Measurements from ENCODE around the gene MCF2L.
"Not testable (repeated sequence)": the region's sequence is repeated elsewhere in the genome, so short reads cannot be mapped to it uniquely, and the experiment has no call there.

MCF2L gene

DNA sequence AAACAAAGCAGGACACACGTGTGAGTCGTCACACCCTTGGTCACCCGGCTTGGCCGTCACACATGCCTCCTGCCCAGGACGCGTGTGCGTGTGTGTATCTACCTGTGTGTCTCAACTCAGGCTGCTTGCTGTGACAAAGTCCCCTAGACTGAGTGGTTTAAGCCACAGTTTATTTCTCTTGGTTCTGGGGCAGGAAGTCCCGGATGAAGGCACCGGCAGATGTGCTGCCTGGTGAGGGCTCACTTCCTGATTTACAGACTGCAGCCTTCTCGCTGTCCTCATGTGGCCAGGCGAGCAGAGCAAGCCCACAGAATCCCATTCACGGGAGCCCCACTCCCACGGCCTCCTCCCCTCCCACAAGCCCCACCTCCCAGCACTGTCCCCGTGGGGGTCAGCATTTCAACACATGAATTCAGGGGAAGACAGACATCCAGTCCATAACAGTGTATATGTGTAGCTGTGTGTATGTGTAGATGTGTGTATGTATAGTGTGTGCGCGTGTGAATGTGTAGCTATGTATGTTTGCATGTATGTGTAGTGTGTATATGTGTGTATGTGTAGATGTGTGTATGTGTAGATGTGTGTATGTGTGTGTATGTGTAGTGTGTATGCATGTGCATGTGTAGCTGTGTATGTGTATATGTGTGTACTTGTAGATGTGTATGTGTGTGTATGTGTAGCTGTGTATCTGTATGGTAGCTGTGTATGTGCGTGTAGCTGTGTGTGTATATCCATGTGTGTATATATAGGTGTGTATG, 51.5 kb downstream of the MCF2L start:
- no peak for DNase-seq

DNA sequence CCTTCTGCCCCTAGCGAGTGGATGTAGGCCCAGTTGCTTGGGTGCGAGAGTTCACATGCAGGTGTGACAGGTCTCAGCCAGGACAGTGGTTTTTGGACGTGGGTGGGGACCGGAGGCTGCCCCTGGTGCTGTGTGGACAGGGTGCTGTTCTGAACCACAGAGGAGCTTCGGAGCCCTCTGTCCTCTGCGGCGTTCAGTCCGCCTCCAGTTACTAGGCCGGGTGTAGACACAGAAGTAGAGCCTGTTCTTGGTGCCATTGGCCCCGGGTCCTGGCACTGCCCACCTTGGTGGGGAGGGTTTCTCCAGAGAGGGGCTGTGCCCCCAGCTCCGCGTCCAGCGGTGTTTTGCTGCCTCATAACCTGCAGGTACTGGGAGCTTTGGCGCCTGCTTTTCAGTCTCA, 52.4 kb downstream of the MCF2L start:
- DNase-seq = no peak

DNA sequence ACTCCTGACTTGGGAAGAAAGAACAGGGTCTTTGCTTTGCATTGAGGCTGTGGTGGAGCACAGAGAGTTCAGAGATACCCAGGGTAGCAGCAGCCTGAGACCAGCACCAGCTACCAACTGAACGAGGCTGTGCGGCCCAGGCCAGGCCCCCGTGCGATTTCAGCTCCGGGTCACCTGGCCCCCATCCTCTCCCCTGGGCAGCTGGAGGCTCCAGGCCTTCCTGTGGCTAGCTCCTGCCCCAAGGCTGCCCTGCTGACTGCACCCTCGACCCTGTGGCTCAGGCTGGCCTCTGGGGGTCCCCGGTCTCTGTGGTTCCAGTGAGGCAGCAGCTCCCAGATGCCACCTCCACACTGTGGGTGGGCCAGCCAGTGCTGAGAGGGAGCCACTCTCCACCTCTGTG, 52.8 kb downstream of the MCF2L start:
- no peak for DNase-seq

DNA sequence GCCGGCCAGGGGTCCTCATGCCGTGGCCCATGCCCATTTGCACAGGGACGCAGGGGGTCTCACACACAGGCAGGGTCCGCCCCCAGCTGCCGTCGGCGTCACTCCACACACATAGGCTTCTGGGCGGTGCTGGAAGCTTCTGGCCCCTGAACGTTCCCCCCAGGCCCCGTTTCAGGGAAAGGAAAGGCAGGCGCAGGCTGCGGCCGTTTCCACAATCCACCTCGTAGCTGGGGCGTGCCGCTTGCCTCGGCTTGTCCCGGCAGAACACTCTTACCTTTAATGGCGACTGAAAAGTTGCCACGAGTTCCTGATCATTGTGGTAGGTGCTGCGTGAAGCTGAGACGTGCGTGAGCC, 53.4 kb downstream of the MCF2L start:
- DNase-seq = no peak

DNA sequence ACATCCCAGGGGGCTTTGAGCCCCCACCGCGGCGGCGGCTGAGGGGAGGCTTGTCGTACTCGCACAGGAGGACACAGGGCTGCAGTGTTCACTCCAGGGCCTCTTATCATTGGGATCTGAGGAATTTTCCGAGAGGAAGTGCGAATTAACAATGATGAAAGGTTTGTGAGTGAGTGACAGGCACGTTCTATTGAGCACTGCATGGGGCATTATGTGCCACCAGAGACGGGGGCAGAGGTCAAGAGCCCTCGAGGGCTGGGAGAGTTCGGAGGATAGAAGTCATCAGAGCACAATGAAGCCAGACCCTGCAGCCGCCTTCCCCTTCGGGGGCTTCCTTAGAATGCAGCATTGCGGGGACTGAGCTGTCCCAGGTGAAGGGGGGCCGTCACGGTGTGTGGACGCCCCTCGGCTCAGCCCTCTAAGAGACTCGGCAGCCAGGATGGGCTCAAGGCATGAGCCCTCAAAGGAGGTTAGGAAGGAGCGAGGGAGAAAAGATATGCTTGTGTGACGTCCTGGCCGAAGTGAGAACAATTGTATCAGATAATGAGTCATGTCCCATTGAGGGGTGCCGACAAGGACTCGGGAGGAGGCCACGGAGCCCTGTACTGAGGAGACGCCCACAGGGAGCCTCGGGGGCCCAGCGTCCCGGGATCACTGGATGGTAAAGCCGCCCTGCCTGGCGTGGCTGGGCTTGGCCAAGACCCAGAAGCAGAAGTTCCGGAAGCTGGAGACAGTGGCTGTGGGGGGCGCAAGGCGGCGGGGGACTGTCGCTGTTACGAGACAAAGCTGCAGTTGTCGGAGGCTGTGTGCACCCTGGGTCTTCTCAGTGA, 53.9 kb downstream of the MCF2L start:
- no peak for DNase-seq

DNA sequence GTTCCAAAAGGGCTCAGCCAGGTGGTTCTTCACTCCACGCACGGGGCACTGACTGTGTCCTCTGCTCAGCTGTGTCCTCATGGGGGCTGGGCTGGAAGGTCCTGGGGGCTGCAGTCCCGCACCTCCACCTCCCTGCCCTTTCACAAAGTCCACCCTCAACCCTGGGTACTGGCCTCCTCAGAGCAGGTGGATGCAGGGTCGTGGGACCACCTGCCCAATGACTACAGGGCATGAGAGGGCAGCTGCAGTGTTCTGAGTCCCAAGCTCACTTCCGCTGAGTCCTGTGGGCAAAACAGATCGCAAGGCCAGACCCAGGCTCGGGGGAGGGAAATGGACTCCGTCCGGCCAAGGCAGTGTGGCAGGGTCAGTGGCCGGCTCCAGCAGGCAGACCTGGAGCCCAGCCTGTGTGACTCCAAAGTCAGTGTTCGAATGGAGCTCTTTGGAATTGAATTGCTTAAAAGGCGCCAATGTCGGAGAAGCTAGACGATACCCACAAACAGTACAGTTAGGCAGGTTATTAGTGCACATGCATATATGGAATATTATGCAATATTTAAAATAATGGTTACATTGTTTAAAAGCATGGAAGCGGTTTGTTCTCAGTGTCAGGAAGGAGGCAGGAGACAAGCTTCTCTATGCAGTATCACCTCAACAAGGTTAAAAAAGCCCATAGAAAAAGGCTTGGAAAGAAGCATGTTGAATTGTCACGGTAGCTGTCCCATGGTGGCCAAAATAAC, 54.8 kb downstream of the MCF2L start:
- DNase-seq = no peak

DNA sequence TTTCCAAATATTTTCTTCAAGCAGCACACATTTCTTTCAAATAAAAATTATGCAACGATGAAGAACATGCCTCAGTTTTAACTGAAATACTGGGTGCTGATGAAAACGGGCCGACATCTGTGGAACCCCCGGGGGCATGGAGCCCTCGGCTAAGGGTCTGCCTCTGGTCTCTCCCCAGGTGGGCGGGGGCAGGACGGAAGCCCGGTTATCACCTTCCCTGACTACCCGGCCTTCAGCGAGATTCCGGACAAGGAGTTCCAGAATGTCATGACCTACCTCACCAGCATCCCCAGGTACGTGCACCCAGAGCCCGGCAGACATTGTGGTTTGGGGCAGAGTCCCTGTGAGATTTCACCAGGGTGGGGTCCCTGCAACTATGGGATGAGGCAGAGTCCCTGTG, 55.5 kb downstream of the MCF2L start:
- no peak for DNase-seq

DNA sequence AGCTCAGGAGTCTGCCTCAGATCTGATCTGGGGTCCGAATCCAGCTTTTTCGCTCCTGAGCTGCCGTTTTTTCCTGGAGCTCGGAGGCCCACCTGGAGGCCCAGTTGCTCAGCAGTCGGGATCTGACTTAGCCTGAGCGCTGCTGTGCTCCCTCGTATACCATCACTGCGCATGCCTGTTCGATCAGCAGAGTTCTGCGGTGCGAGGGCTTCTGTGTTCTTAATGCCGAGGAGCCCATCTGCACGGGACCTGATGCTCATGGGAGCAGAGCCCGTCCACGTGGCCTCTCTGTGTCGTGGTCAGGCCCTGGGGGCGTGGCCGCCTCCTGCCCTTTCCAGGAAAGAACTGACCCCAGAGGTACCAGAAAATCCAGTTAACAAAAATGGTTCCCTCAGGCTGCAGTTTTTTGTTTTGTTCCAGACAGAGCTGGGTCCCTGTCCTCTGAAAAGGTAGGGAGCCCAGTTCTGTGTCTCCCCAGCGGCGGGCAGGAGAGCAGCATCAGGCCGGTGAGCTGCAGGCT, 57.4 kb downstream of the MCF2L start:
- no peak for DNase-seq

DNA sequence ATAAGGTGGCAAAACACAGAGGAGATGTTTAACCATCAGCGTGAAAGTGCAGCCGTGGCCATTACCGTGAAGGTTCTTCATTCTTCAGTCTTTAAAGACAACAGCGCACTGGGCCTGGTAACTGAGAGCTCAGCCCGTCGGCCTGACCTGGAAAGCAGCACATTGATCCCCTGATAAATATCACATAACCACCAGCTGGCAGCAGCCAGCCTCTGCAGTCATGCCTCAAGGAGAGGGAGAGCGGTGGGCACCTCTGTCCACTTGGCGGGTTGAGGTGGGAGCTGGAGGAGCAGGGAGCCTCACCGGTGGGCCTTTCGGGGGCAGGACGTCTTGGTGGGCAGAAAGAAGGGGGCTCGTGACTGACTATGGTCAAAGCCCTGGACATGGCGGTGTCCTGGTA, 58.1 kb downstream of the MCF2L start:
- no peak for DNase-seq

DNA sequence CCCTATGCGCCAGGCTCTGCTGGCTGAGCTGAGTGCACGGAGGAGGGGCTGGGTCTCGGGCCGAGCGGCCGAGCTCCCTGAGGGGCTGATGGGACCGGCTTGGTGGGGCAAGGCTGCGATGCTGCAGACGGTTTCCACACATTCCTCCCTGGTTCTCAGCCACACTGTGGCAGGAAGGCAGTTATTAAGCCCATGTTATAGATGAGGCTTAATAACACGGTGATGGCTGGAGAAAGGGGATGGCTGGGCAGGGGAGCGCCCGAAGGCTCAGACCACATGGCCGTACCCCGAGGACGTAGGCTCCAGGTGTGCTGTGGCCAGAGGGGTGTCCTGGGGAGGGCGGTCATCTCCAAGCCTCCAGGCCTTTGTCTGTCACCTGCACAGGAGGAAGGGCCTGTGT, 58.6 kb downstream of the MCF2L start:
- no peak for DNase-seq

DNA sequence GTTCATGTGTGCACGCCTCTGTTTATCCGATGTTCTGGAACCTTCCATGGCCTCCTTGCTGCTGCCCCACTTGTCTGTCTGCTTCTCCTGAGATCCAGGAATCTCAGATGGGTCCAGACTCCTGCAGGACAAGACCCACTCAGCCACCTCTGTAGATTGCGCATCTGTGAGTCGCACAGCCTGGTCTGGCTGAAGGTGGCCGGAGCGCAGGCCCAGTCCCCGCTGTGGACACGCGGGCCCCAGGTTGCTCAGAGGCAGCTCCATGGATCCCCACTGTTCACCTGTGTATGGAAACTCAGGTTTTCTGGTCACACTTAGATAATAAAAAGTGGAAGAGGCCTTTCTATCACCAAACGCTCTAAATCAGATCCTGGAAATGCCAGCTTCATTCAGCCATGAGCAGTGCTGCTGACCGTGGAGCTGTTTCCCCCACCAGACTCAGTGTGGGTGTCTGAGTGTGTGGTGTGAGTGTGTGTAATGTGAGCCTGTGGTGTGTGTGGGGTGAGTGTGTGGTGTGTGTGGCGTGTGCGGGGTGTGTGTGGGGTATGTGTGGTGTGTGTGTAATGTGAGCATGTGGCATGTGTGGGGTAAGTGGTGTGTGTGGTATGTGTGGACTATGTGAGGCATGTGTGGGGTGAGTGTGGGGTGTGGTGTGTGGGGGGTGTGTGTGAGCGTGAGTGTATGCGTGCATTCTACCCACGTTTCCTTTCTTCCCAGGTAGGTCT, 59.5 kb downstream of the MCF2L start:
- DNase-seq = no peak

DNA sequence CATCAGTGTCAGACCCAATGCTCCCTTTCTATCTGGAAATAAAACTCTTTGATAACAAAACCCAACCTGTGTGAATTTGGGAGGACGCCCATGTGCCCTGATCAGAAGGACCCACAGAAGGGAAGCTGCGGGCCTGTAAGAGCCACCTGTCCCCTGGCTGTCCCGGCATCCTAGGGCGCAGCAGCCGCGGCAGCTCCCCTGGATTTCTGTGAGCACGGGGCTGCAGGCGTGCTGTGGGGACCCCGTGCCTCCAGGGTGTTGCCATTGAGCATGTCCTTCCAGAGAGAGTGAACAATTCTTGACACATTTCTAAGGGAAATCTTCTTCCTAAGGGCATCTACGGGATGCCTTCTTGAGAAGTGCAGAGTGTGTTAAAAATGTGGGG, 60.0 kb downstream of the MCF2L start:
- DNase-seq = no peak

DNA sequence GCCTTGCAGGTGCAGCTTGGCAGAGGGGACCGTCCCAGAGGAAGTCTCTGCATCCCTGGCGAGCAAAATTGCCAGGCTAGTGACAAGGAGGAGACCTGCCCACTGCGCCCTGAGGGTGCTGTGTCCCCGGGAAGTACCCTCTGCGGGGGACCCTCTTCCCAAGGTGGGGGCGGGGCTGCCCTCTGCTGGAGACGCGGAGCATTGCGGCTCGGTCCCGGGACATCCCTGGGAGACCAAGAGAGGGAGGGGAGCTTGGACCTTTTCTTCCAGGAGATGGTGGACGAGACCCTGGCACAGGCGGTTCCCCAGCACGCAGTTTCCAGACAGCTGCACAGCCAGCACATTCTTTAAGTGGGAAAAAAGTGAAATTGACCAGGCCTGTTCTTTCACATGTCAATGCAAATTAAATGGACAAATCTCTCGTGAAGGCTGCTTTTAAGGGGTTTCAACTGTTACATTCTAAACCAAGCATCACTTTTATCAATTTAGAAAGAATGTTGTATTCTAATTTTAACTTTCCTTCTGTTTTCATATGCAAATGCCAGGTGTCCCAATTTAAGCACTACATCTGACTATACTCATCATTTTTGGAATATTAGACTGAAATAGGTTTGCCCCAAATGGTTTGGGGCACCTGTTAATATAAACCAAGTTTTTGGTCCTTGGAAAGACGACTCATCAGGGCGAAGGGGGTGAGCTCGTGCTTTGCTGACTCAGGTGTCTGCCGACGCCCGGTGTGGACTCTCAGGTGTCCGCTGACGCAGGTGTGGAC, 60.7 kb downstream of the MCF2L start:
- no peak for DNase-seq

DNA sequence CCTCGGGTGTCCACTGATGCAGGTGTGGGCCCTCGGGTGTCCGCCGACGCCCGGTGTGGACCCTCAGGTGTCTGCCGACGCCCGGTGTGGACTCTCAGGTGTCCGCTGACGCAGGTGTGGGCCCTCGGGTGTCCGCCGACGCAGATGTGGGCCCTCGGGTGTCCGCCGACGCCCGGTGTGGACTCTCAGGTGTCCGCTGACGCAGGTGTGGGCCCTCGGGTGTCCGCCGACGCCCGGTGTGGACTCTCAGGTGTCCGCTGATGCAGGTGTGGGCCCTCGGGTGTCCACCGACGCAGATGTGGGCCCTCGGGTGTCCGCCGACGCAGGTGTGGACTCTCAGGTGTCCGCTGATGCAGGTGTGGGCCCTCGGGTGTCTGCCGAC, 61.2 kb downstream of the MCF2L start:
- DNase-seq = not testable (repeated sequence)

DNA sequence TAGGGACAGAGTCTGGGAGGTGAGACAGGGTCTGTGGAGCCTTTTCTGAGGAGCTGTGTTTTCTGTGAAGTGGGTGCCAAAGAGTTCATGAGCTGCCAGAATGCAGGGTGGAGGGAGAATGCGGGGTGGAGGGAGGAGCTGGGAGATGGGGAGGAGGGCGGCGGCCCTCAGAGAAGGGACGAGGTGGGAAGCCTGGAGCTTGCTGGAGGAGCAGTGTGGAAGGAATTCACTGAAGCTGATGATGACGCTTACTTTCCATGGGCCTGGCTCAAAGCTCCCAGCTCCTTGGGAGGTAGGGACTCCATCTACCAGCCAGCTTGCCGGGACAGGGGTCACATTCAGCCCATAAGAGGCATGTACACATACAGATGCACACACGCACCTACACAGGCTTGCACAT, 62.5 kb downstream of the MCF2L start:
- no peak for DNase-seq

DNA sequence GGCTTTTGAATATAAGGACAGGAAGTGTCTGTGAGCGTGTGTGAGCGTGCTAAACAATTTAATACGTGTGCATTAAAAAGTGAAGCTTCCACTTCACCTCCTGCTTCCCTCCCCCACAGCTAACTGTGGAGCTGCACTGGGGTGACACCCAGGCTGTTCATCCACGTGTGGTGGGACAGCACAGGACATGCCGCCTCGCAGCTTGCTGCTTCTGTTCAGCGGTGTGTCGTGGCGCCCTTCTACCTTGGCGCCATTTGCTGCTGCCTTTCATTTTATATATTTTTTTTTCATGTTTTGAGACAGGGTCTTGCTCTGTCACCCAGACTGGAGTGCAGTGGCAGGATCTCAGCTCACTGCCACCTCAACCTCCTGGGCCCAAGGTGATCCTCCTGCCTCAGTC, 63.3 kb downstream of the MCF2L start:
- no peak for DNase-seq

DNA sequence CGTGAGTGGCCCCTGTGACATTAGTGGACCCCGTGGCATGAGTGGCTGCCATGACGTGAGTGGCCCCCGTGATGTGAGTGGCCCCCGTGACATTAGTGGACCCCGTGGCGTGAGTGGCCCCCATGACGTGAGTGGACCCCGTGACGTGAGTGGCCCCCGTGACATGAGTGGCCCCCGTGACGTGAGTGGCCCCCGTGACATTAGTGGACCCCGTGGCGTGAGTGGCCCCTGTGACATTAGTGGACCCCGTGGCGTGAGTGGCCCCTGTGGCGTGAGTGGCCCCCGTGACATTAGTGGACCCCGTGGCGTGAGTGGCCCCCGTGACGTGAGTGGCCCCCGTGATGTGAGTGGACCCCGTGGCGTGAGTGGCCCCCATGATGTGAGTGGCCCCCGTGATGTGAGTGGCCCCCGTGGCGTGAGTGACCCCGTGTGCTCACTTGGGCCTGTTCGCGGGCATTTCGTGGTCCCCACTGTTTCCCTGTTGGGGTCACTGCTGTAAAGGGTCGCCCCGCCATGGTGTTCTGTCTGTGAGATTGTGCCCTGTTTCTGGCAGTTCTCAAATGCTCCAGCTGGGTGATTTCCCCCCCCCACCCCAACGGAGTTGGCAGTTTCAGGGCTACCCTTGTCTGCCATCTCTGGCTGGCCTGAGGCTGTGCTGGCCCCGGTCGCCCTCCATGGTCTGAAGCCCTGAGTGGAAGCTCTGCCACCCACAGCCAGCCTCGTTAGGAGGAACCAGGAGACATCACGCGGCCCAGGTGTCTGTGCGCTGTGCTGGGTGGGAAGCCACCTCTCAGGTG, 64.2 kb downstream of the MCF2L start:
- DNase-seq = no peak

DNA sequence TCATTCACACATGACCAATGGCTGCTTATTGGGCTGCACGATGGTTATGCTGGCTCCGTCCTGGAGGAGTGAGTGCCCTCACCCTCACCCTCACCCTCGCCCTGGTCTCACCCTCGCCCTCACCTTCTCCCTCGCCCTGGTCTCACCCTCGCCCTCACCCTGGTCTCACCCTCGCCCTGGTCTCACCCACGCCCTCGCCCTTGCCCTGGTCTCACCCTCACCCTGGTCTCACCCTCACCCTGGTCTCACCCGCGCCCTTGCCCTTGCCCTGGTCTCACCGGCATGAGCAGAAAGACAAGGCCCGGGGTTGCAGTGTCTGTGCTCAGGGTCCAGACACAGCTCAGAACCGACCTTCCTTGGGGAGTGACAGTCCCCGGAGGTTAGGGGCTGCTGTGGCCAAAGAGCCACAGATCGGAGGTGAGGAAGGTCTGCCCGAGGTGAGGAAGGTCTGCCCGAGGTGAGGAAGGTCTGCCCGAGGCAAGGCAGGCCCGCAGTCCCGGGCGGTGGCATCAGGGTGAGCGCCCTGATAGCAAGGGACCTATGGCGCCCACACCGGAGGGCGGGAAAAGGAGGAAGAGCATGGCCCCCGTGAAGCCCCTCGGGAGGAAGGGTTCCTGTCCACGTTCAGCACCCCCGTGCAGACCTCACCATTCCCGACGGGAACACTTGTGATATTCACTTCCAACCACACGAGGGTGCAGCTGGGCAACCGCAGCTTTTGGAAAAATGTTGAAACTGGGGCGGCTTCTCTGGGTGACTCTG, 65.6 kb downstream of the MCF2L start:
- DNase-seq = no peak

DNA sequence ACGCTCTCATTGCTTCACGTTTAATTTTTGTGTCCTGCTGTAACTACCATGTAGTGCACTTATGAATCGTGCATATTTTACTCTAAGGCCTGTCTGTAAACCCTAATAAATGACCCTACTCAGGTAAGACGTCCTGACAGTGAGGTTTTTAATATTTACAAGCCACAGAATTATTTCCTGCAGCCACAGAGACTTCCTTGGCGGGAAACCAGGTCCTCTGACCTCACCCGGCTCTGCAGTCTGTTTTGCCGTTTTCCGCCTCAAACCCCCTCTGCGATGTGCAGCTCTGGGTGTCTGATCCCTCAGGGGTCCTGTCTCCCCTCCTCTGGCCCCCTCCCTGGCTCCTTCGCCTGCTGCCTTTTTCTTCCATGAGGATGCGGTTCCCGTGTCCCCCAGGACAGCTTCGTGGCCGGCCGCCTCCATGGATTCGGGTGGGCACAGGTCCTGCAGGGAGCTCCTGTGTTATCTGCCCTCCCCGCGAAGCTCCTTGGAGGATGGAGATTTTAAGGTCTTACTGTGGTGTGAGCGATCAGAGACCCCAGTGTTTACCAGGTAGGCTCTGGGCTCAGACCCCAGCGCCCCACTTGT, 66.3 kb downstream of the MCF2L start:
- DNase-seq = no peak

DNA sequence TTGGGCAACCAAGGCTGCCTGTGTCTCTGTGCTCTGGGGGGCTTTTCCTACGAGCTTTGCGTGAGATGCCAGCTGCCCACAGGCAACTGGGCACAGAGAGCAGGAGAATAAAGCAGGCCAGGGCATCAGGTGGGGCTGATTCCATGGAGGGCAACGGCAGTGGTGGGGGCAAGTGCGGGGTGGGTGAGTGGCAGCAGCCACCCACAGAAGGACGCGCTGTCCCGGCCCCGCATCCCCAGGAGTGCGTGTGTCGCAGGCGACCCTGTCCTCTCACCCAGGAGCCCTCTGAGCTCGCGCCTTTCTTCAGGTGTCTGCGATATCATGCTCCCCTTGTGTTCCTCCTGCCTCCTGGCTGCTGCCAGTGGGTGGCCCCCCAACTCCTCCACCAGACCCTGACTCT, 67.4 kb downstream of the MCF2L start:
- DNase-seq = no peak

Data from NCI-H1436 treated with DMSO at 0.1 percent for 48 hours (cell line).